ENCODE data around the gene TRPC6.

DNA sequence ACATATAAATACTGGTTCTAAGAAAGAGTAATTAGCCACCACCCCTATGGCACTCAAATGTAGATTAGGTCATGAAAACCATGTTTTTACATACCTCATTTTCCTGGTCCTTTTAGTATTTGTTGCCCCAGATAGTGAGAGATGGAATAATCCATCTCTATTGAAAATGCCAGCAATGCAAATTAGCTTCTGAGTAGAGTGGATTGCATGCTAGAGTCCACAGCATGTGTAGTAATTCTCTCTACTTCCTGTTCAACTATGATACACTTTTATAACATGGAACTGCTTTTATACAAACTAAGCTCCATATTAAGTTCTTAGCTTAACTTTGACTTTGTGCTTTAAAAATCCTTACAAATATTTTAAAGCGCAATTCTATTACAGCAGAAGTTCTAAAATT, 73.2 kb downstream of the TRPC6 start:
- TF ChIP-seq, protein P1, sequence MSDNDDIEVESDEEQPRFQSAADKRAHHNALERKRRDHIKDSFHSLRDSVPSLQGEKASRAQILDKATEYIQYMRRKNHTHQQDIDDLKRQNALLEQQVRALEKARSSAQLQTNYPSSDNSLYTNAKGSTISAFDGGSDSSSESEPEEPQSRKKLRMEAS (CRISPR knock-in tag; IDR thresholded peaks at IDR 0.05): no peak
- TF ChIP-seq, protein P2, sequence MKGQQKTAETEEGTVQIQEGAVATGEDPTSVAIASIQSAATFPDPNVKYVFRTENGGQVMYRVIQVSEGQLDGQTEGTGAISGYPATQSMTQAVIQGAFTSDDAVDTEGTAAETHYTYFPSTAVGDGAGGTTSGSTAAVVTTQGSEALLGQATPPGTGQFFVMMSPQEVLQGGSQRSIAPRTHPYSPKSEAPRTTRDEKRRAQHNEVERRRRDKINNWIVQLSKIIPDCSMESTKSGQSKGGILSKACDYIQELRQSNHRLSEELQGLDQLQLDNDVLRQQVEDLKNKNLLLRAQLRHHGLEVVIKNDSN (CRISPR knock-in tag; IDR thresholded peaks at IDR 0.05): no peak
- TF ChIP-seq, protein P3, sequence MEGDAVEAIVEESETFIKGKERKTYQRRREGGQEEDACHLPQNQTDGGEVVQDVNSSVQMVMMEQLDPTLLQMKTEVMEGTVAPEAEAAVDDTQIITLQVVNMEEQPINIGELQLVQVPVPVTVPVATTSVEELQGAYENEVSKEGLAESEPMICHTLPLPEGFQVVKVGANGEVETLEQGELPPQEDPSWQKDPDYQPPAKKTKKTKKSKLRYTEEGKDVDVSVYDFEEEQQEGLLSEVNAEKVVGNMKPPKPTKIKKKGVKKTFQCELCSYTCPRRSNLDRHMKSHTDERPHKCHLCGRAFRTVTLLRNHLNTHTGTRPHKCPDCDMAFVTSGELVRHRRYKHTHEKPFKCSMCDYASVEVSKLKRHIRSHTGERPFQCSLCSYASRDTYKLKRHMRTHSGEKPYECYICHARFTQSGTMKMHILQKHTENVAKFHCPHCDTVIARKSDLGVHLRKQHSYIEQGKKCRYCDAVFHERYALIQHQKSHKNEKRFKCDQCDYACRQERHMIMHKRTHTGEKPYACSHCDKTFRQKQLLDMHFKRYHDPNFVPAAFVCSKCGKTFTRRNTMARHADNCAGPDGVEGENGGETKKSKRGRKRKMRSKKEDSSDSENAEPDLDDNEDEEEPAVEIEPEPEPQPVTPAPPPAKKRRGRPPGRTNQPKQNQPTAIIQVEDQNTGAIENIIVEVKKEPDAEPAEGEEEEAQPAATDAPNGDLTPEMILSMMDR (IDR thresholded peaks at IDR 0.05): no peak
- TF ChIP-seq EMX1 (CRISPR knock-in tag; IDR thresholded peaks at IDR 0.05) (no peak), ZNF263 (CRISPR knock-in tag; IDR thresholded peaks at IDR 0.05; ENCODE audit: low read depth) (no peak), IRF2 (CRISPR knock-in tag; IDR thresholded peaks at IDR 0.05; ENCODE audit: borderline replicate concordance, low read depth) (no peak), SMAD3 (CRISPR knock-in tag; IDR thresholded peaks at IDR 0.05; ENCODE audit: borderline replicate concordance) (no peak), TEAD1 (CRISPR knock-in tag; IDR thresholded peaks at IDR 0.05) (no peak)
- TF ChIP-seq, protein P4, sequence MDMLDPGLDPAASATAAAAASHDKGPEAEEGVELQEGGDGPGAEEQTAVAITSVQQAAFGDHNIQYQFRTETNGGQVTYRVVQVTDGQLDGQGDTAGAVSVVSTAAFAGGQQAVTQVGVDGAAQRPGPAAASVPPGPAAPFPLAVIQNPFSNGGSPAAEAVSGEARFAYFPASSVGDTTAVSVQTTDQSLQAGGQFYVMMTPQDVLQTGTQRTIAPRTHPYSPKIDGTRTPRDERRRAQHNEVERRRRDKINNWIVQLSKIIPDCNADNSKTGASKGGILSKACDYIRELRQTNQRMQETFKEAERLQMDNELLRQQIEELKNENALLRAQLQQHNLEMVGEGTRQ (CRISPR knock-in tag; IDR thresholded peaks at IDR 0.05): no peak
- TF ChIP-seq, protein P5, sequence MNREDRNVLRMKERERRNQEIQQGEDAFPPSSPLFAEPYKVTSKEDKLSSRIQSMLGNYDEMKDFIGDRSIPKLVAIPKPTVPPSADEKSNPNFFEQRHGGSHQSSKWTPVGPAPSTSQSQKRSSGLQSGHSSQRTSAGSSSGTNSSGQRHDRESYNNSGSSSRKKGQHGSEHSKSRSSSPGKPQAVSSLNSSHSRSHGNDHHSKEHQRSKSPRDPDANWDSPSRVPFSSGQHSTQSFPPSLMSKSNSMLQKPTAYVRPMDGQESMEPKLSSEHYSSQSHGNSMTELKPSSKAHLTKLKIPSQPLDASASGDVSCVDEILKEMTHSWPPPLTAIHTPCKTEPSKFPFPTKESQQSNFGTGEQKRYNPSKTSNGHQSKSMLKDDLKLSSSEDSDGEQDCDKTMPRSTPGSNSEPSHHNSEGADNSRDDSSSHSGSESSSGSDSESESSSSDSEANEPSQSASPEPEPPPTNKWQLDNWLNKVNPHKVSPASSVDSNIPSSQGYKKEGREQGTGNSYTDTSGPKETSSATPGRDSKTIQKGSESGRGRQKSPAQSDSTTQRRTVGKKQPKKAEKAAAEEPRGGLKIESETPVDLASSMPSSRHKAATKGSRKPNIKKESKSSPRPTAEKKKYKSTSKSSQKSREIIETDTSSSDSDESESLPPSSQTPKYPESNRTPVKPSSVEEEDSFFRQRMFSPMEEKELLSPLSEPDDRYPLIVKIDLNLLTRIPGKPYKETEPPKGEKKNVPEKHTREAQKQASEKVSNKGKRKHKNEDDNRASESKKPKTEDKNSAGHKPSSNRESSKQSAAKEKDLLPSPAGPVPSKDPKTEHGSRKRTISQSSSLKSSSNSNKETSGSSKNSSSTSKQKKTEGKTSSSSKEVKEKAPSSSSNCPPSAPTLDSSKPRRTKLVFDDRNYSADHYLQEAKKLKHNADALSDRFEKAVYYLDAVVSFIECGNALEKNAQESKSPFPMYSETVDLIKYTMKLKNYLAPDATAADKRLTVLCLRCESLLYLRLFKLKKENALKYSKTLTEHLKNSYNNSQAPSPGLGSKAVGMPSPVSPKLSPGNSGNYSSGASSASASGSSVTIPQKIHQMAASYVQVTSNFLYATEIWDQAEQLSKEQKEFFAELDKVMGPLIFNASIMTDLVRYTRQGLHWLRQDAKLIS (CRISPR knock-in tag; IDR thresholded peaks at IDR 0.05; ENCODE audit: borderline replicate concordance): no peak
- TF ChIP-seq, protein P6, sequence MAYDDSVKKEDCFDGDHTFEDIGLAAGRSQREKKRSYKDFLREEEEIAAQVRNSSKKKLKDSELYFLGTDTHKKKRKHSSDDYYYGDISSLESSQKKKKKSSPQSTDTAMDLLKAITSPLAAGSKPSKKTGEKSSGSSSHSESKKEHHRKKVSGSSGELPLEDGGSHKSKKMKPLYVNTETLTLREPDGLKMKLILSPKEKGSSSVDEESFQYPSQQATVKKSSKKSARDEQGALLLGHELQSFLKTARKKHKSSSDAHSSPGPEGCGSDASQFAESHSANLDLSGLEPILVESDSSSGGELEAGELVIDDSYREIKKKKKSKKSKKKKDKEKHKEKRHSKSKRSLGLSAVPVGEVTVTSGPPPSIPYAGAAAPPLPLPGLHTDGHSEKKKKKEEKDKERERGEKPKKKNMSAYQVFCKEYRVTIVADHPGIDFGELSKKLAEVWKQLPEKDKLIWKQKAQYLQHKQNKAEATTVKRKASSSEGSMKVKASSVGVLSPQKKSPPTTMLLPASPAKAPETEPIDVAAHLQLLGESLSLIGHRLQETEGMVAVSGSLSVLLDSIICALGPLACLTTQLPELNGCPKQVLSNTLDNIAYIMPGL (CRISPR knock-in tag; IDR thresholded peaks at IDR 0.05): no peak
- TF ChIP-seq, protein P7, sequence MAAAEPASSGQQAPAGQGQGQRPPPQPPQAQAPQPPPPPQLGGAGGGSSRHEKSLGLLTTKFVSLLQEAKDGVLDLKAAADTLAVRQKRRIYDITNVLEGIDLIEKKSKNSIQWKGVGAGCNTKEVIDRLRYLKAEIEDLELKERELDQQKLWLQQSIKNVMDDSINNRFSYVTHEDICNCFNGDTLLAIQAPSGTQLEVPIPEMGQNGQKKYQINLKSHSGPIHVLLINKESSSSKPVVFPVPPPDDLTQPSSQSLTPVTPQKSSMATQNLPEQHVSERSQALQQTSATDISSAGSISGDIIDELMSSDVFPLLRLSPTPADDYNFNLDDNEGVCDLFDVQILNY (CRISPR knock-in tag; IDR thresholded peaks at IDR 0.05): no peak
- TF ChIP-seq, protein P8, sequence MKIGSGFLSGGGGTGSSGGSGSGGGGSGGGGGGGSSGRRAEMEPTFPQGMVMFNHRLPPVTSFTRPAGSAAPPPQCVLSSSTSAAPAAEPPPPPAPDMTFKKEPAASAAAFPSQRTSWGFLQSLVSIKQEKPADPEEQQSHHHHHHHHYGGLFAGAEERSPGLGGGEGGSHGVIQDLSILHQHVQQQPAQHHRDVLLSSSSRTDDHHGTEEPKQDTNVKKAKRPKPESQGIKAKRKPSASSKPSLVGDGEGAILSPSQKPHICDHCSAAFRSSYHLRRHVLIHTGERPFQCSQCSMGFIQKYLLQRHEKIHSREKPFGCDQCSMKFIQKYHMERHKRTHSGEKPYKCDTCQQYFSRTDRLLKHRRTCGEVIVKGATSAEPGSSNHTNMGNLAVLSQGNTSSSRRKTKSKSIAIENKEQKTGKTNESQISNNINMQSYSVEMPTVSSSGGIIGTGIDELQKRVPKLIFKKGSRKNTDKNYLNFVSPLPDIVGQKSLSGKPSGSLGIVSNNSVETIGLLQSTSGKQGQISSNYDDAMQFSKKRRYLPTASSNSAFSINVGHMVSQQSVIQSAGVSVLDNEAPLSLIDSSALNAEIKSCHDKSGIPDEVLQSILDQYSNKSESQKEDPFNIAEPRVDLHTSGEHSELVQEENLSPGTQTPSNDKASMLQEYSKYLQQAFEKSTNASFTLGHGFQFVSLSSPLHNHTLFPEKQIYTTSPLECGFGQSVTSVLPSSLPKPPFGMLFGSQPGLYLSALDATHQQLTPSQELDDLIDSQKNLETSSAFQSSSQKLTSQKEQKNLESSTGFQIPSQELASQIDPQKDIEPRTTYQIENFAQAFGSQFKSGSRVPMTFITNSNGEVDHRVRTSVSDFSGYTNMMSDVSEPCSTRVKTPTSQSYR (CRISPR knock-in tag; IDR thresholded peaks at IDR 0.05): no peak
- TF ChIP-seq, protein P9, sequence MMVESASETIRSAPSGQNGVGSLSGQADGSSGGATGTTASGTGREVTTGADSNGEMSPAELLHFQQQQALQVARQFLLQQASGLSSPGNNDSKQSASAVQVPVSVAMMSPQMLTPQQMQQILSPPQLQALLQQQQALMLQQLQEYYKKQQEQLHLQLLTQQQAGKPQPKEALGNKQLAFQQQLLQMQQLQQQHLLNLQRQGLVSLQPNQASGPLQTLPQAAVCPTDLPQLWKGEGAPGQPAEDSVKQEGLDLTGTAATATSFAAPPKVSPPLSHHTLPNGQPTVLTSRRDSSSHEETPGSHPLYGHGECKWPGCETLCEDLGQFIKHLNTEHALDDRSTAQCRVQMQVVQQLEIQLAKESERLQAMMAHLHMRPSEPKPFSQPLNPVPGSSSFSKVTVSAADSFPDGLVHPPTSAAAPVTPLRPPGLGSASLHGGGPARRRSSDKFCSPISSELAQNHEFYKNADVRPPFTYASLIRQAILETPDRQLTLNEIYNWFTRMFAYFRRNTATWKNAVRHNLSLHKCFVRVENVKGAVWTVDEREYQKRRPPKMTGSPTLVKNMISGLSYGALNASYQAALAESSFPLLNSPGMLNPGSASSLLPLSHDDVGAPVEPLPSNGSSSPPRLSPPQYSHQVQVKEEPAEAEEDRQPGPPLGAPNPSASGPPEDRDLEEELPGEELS (CRISPR knock-in tag; IDR thresholded peaks at IDR 0.05): no peak

Data from WTC11 (cell line).